ENCODE results near the gene PODXL2.
A peak's percentile ranks its signal among the peaks of the same experiment; 100 is the strongest.
"Not testable (repeated sequence)": the region's sequence is repeated elsewhere in the genome, so short reads cannot be mapped to it uniquely, and the experiment has no call there.

The PODXL2 gene

DNA sequence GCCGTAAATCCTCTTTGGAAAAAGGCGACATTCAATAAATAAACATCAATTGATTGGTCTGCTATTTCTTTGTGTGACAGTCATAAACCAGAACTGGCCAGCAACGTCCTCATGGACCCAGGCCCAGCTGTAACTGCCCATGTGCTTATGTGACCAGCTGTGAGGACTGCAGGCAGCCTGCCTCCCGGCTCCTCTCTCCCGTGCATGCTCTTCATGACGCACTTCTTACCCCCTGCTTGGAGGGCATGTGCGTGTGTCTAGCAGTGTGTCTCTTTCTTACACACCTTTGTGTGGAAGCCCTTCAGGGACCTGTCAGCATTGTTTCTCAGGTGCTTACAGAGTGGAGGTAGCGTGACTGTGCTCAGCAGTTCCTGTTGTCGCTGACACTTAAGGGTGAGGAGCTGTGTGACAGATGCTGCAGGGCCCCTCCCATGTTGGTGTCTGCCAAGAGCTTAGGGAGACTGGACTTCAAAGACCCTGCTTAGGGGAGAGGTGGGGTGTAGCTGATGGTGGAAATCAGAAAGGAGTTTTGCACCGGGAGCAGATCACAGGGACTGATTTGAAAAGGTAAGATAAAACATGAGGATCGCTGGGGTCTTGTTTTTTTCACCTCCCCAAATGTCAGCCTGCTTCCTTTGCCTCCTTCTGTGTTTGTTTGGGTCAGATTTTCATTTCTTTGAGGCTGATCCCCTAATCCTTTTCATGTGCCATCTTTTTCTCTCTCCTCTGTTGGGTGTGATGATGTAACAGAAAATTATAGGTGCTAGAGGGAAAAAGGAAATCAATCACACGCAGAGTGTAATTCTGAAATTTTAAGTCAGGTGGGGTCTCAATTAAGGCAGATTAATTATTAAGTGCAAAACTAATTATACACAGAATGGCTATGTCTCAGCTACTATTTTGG is 2.1 kb downstream of the PODXL2 start:
- DNase-seq = no peak

DNA sequence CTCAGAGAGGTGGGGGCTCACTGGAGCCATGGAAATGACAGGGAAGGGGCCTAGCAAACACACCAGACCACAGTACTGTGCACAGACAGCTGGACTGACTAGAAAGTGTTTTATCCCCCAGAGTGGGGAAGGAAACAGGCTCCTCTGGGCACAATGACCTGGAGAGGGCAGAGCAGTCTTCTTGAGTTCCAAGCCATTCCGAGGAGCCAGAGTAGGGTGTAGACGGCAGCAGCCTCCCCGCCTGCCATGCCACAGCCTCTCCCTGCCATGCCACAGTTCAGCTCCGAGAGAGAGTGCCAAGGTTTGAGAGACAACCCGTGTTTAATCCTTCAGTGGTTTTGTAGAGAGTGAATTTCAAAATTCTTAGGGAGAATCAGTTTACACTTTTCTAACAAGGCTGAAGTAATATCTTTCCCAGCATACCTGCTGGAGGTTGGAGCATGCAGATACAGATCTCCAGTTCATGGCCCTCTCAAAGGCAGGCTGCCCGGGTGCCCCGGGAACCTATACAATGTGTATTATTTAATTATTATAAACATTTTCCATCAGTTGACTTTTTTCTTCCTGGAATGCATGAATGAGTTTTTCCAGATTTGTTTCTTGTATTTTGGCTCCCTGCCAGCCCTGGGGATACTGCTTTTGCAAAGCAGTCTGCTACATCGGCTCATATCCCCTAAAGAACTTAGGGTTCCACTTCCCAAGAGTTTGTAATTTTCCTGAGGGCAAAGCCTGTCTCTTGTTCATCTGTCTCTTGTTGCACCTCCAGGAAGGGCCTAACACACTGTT is 3.2 kb downstream of the PODXL2 start:
- DNase-seq = no peak

DNA sequence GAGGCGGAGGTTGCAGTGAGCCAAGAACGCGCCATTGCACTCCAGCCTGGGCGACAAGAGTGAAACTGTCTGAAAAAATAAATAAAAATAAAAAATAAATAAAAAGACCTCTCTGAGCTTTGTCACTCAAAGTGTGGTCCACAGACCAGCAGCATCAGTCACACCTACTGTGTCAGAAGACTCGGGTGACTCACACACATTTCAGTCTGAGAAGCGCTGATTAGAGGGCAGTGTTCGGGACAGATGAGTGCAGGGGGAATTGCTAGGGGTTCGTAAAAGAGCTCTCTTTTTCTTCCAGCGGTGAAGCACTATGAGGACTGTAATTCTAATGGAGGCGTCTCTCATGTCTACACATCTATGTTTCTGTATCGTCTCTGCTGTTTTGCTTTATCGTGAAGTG is 5.7 kb downstream of the PODXL2 start:
- DNase-seq = no peak

DNA sequence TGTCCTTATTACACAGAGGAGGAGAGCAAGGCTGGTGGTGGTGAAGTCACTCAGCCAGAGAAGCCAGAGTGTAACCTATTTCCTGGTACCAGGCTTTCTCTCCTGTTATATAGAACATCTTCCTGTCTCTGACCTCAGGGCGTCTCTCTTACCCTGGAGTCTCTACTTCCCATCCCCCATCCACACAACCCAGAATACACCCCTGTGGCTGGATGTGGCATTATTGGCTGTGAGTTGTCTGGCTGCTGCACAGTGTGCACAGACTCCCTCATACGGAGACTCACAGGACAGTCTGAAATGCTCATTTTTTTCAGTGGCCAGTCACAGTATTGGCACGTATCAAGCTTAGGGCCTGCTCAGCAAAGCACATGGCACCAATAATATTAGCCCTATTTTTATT is 8.6 kb downstream of the PODXL2 start:
- DNase-seq = peak; percentile 41

DNA sequence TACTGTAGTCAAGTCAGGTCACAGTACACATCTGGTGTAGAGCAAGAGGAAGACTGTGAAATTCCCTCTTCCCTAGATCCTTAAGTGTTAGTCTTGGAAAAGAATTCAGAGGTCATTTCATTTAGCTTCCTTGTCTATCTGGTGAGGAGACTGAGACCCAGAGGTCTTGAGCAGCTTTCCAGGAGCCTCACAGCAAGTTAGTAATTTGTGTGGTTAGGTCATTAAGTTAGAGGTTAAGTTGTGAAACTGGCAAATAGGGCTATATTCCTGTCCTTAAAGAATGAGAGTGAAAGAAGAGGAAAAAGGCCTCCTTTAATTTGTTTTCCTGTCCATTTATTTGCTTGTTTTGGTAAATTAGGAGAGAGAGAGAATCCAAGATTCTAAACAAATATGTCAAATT is 9.0 kb downstream of the PODXL2 start:
- DNase-seq = no peak

DNA sequence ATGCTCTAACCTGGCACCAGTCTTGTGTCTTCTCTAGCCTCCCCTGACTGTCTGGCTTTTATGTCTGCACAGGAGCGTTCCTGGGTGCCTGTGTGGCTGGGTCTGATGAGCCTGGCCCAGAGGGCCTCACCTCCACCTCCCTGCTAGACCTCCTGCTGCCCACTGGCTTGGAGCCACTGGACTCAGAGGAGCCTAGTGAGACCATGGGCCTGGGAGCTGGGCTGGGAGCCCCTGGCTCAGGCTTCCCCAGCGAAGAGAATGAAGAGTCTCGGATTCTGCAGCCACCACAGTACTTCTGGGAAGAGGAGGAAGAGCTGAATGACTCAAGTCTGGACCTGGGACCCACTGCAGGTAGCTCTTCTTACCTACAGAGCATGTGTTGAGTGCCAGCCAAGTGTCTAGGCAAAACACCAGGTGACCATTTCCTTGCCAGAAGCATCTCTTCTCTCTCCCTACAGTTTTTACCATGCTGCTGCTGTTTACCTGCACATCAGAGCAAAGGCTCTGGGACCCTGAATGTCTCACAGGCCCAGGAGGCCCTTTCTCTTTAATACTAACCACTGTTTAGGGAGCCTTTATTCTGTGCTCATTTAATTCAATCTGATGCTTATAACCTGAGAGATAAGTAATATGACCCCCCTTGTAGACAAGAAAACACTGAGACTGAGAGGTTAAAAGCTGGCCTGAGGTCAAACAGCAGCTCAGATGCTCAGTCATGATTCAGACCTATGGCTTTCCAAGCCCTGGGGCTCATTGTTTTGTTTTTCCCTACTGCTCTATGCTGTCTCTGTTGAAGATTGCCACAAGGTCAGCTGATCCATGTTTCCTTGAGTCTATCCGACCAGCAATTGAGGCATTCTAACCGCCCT is 10.4 kb downstream of the PODXL2 start:
- DNase-seq = no peak

DNA sequence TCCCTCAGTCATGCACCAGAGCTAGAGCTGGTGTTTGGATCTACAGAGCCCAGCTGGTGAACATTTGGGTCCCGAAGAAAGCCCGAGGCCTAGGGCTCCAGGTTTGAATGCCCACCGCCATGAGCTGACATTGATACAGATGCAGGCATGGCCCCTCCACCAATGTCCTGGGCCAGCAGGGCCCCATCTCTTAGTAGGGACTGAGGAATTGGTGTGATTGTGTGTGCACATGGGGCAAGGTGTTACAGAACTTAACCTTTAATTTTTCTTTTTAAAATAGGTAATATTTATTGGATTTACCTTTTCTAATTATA is 11.0 kb downstream of the PODXL2 start:
- no peak for DNase-seq

DNA sequence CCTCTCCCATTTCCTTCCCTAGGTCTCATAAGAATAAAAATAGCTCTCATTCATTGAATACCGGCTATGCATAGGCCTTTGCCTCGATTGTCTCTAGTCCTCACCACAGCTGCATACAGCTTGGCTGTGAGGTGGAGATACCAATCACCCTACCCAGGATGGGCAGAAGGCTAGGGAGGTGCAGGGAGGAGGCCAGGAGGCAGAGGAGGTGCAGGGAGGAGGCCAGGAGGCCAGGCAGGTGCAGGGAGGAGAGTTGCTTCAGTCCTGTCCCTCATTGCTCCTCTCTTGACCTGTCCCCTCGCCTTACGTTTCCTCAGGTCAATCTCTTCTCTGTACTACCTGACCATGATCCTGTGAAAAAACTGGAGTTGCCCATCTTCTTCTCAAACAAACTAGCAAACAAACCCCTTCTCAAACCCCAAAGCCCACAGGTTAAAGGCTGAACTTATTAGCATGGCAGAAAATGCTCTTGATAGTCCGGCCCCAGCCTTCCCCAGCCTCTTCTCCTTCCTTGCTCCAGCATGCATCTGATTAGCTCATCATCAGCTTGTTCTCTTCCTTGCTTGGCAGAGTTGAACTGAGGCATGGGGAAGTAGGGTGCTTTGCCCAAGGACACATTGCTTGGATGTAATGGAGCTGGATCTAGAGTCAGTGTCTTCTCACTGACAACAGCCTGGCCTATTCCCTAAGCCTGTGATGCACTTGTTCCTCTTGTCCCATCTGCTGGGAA is 15.8 kb downstream of the PODXL2 start:
- no peak for DNase-seq

DNA sequence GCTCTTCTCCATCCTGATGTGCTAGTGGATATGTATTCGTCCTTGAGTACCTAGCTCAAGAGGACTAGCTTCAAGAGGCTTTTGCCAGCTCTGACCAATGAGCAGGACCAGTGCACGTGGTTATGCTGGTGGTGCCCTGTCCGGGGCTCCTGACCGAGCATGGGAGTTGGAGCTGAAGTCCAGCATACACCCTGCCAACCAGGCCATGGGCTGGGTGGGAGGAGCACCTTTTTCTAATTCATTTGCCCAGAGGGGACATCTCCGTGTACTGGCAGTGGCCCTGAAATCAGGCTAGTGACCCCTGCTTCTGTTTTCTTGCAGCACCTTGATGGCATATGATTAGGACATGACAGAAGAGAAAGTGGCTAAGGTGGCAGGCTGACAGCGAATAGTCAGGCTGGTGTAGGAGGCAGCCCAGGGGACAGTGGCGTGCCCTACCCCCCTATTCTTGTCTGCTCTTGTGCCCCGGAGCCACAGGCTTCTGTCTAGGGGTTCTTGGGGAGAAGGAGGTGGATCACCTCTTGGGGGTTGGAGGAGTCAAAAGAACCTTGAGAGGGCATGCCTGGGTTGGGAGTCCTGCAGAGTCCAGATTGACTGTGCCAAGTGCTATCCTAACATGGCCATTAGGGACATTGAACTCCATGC is 16.5 kb downstream of the PODXL2 start:
- DNase-seq = no peak

DNA sequence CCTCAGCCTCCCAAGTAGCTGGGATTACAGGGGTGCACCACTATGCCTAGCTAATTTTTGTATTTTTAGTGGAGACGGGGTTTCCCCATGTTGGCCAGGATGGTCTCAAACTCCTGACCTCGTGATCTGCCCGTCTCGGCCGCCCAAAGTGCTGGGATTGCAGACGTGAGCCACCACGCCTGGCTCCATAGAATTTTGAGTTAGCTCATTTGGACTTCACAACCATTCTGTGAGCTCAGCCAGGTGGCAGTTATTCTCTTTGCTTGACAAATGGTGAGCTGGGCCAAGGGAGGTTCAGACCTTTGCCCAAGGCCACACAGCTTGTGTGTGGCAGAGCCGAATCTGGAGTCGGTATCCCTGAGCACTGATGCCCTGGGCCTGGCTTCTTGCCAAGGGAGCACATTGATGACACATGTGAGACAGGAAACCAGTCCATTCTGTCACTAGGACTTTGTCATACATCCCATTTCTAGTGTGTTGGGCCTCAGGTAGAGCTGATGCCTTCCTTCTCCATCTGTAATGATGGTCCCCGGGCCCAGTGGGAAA is 17.6 kb downstream of the PODXL2 start:
- no peak for DNase-seq

DNA sequence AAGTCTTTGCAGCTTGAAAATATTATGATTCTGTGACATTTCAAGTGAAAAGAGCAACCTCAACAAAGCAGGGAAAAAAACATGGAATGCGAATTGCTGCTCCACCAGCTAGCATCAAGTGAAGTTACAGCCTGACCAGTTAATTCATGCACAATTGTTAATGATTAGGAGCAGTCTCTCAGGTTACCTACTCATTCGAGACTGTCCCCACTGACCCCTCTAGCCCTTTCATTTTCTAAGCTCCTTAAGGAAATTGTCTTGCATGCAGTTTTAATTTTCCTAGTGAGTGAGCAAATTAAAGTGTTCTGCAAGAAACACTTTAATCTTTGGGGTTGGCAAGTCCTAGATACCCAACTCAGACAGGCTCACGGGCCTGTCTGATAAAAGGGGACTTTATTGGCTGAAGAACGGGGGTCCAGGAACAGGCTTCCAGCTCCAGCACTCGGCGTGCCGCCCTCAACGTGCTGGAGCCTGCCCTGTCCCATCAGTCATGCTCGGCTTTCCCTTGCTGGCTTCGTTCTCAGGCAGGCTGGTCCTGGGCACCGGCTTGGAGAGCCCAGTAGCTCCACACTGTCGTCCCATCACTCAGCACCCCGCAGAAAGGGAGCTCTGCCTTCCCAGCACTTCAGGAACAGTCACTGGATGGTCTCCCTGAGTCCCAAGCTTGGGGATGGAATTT is 18.3 kb downstream of the PODXL2 start:
- no peak for DNase-seq

DNA sequence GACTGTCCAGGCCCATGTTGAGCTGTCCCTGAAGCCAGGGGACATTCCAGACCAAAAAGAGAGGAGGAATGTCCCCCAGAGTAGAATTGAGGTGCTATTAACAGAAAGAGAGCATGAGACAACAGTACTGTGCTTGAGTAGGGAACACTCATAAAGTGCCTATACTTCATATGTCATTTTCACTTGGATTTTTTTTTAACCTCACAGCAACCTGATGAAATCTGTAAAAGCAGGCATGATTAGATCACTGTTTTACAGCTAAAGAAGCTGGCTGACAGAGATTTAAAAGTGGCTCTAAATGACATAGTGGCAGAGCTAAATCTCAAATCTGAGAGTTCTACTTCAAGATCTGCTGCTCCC is 18.8 kb downstream of the PODXL2 start:
- DNase-seq = no peak

DNA sequence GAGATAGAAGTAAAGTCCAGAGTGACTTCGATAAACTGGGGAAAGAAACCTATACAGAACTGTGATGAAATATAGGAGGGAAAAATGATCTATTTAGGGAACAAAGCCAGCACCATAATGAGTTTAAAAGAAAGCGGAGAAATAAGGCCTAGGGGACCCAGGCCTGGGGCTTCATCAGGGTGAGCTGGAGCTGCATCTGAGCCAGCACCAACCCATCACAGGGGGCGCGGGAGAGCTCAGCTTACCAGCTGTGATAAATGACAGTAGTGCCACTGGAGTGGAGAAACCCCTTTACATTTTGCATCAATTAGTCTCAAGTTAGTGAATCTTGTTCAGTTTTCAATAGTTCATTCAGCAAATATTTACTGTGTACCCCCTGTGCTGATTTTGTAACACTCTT is 21.3 kb downstream of the PODXL2 start:
- DNase-seq = no peak

DNA sequence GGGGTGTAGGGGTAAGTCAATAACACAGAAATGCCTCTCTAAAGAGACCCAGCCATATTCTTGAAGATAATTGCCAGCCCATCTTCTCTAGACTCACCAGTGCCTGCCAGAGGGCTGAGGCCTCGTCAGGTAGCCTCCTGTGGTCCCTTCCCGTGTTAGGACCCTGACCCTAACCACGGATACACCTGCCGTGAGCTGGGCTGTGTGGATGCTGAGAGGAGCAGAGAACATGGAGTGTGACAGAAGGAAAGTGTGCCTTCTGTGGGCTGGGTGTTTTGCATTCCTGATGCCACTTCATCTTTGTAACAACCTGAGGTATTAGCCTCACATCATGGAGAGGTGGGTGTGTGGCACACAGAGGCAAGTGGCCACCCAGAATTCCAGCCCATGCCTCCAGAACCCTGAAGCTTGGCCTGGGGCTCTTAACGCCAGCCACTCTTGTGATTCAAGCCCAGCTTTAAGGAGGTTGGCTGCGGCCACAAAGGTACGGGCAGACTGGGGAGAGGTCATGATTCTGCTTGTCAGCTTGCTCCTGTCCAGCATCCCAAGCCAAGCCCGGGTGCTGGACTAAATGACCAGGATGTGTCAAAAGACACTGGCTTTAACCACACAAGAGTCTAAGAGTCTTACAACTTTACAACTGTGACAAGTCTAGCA is 22.7 kb downstream of the PODXL2 start:
- DNase-seq = no peak

DNA sequence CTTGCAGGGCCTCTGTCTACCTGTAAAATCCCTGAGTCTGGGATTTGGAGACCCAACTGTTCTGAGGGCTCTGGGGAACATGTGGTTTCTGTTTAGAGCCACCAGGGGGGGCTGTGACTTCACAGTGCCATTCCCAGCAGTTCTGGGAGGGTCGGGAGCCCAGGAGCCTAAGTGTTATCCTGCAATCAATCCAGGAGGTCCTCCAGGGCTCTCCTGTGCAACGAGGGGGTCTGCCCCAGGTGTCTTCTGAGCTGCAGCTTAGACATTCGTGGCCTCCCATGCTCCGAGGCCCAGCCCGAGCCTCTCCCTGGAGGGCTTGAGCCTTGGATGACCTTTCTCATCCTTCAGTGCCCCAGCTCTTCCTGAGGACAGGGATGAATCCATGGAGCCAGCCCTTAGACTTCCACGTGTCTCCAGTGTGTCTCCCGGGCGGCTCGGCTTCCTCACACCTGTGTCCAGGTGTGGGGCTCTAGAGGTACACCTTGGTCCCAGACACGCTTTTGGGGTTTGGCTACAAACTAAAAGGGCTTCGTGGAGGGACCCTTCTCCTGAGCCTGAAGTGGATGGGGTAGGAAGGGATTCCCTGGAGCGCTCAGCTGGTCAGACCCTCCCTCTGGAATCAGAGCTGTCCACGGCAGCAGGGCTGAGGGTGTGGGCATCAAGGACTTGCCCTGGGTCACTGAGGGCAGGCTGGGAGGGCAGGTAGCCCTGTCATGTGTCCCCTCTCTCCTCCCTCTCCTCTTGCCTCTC is 23.4 kb downstream of the PODXL2 start:
- DNase-seq = peak; percentile 41

DNA sequence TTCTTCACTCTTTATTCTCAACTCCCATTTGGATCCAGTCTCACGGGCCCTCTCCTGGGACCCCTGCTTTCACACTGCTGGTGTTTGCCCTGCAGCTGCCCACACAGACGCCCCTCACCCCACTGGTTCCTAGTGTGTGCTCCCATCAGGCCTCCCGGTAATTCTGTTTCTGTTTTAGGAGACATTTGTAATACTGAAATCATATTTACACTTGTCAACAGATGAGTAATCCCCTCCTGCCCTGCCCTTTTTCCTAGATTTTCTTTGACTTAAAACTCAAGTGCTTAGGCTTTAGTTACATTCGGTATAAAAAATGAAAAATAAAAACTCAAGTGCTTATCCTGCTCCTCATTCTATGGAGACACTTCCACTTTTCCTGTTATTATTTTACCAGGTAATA is 25.4 kb downstream of the PODXL2 start:
- no peak for DNase-seq

DNA sequence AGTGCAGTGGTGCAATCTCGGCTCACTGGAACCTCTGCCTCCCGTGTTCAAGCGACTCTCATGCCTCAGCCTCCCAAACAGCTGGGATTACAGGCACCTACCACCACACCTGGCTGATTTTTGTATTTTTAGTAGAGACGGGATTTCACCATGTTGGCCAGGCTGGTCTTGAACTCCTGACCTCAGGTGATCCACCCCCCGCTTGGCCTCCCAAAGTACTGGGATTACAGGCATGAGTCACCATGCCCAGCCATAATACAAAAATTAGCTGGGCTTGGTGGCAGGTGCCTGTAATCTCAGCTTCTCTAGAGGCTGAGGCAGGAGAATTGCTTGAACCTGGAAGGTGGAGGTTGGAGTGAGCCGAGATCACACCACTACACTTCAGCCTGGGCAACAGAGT is 26.0 kb downstream of the PODXL2 start:
- DNase-seq = not testable (repeated sequence)

DNA sequence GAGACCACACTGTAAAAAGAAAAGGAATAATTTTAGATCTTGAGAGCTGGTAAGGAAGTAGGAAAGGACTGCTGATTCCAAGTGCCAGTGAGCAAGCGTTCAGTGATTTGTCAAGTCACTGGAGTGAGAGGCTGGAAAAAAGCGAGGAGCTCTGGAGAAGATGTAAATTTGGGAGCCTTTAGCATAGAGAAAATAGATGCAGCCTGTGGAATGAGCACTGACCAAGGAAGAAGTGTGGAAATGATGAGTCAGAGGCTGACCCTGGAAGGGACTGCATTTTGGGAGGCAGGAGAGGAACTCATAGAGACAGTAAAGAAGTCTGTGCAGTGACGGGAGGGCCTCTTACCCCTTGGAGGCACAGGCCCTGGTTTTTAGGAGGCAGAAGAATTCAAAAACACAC is 26.7 kb downstream of the PODXL2 start:
- no peak for DNase-seq

DNA sequence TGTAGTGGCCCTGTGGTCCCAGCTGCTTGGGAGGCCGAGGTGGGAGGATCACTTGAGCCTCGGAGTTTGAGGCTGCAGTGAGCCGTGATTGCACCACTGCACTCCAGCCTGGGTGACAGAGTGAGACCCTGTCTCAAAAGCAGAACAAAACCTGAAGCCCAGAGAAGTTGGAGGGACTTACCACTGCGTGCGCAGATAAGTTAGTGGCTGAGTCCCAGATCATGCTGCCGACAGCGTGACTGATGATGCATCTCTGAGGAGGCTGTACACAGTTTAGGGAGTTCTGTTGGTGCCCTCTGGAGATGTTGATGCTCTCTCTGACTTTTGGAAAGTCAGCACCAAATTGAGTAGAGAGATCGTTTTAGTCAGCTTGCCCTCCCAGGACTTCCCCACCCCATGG is 27.9 kb downstream of the PODXL2 start:
- DNase-seq = no peak

DNA sequence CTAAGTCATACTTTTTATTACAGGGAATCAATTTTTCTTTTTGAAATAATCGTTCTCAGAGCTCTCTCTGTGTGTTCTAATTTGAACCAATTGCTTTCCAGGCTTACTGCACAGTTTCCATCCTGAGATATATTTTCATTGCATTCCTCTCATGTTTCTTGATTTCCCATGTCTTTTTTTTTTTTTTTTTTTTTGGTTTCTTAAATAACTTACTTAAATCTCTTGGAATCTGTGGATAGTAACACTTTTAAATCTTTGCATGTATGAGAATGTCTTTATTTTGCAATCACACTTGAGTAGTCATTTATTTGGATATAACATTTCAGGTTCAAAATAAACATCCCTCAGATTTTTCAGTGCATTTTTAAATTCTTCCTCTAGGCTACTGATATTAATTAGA is 29.2 kb downstream of the PODXL2 start:
- DNase-seq = no peak

Measured in CD4-positive, alpha-beta T cell treated with Interleukin-21 for 1 hour (primary cell).